ENCODE data around the gene ZNF385B. TPM values are rescaled to one million over a fixed set of nuclear protein-coding genes. Genes with fewer than 3 reads are reported as not detected.

ZNF385B gene
- total RNA-seq, 1 donor from 2014 or later, result 1.9 TPM

GRCh38 chr2:179427065-179427464 lies 434.3 kb downstream of the ZNF385B start:
- Mint-ChIP-seq H3K4me3 (no peak overlapping the region), H3K36me3 (no peaks in the 10 kb centered on the region), H3K9me3 (no peaks in the 10 kb centered on the region), H3K4me1 (ENCODE audit: unreplicated experiment) (peaks cover 15% of the 10 kb centered on the region), H3K27ac (no peak overlapping the region), H3K27me3 (peaks cover 15% of the 10 kb centered on the region)
- TF ChIP-seq CTCF (conservative IDR thresholded peaks at IDR 0.05), result no peak
- DNase-seq (ENCODE audit: extremely low spot score, unreplicated experiment), result no peak

GRCh38 chr2:179424571-179424970 lies 436.8 kb downstream of the ZNF385B start:
- no peak for TF ChIP-seq CTCF (conservative IDR thresholded peaks at IDR 0.05)
- no peak for DNase-seq (ENCODE audit: extremely low spot score, unreplicated experiment)
- H3K27me3 Mint-ChIP-seq, result peaks cover 15% of the 10 kb centered on the region
- no peaks in the 10 kb centered on the region for H3K36me3 Mint-ChIP-seq
- no peaks in the 10 kb centered on the region for H3K9me3 Mint-ChIP-seq
- H3K4me1 Mint-ChIP-seq (ENCODE audit: unreplicated experiment), result peaks cover 14% of the 10 kb centered on the region
- no peak overlapping the region for H3K4me3 Mint-ChIP-seq
- H3K27ac Mint-ChIP-seq, result no peak overlapping the region

GRCh38 chr2:179422037-179422643 lies 439.3 kb downstream of the ZNF385B start:
- H3K9me3 Mint-ChIP-seq, result no peaks in the 10 kb centered on the region
- peak; percentile 89 for TF ChIP-seq CTCF (conservative IDR thresholded peaks at IDR 0.05)
- no peak for DNase-seq (ENCODE audit: extremely low spot score, unreplicated experiment)
- H3K4me1 Mint-ChIP-seq (ENCODE audit: unreplicated experiment), result no peaks in the 10 kb centered on the region
- H3K27ac Mint-ChIP-seq, result no peak overlapping the region
- no peak overlapping the region for H3K4me3 Mint-ChIP-seq
- no peaks in the 10 kb centered on the region for H3K27me3 Mint-ChIP-seq
- H3K36me3 Mint-ChIP-seq, result no peaks in the 10 kb centered on the region

- H3K36me3 Mint-ChIP-seq, result no peaks in the 10 kb centered on the region
- DNase-seq (ENCODE audit: extremely low spot score, unreplicated experiment), result no peak
- TF ChIP-seq CTCF (conservative IDR thresholded peaks at IDR 0.05), result no peak
- H3K4me1 Mint-ChIP-seq (ENCODE audit: unreplicated experiment), result no peaks in the 10 kb centered on the region
- no peak overlapping the region for H3K4me3 Mint-ChIP-seq
- H3K27ac Mint-ChIP-seq, result no peak overlapping the region
- H3K27me3 Mint-ChIP-seq, result no peaks in the 10 kb centered on the region
- H3K9me3 Mint-ChIP-seq, result no peaks in the 10 kb centered on the region
Measured at GRCh38 chr2:179417436-179417949, 443.9 kb downstream of the ZNF385B start.

GRCh38 chr2:179412112-179412511 lies 449.3 kb downstream of the ZNF385B start:
- peaks cover 5% of the 10 kb centered on the region for H3K27me3 Mint-ChIP-seq
- peaks cover 5% of the 10 kb centered on the region for H3K4me1 Mint-ChIP-seq (ENCODE audit: unreplicated experiment)
- no peak for DNase-seq (ENCODE audit: extremely low spot score, unreplicated experiment)
- TF ChIP-seq CTCF (conservative IDR thresholded peaks at IDR 0.05), result no peak
- no peaks in the 10 kb centered on the region for H3K36me3 Mint-ChIP-seq
- no peak overlapping the region for H3K27ac Mint-ChIP-seq
- H3K9me3 Mint-ChIP-seq, result no peaks in the 10 kb centered on the region
- H3K4me3 Mint-ChIP-seq, result no peak overlapping the region

Data from type B pancreatic cell (in vitro differentiated cells).